ENCODE data around the gene RBM17. TPM values are rescaled to one million over a fixed set of nuclear protein-coding genes. Genes with fewer than 3 reads are reported as not detected.
"Not testable (repeated sequence)": the region's sequence is repeated elsewhere in the genome, so short reads cannot be mapped to it uniquely, and the experiment has no call there.

The RBM17 gene
- total RNA-seq, 1 experiment from 2014 or later: 19.0 TPM

- DNase-seq (ENCODE audit: low read depth, low spot score): no peak
- in situ Hi-C loops (cut with HindIII; ENCODE audit: low pct_unique_long_range_greater_than_20kb, low sequenced_read_pairs): no loop called here
Measured at GRCh38 chr10:6139470-6139869, 50.6 kb downstream of the RBM17 start.

GRCh38 chr10:6140141-6140841, 51.5 kb downstream of the RBM17 start:
- DNase-seq (ENCODE audit: low read depth, low spot score): no peak
- in situ Hi-C loops (cut with HindIII; ENCODE audit: low pct_unique_long_range_greater_than_20kb, low sequenced_read_pairs): no loop called here

DNA sequence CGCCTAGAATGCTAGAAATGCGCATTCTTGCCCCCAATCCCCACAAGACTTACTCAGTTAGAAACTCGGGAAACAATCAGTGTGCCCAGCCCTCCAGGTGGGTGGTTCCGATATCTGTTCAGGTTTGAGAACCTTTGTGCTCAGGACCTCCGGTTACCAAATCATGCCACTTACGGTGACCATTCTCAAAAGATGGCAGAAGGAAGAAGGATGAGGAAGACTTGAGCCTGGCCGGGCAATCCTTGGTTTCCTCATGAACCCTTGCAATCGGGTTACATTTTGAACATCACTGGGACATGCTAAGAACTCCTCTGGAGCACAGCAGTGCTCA, 52.1 kb downstream of the RBM17 start:
- in situ Hi-C loops (cut with HindIII; ENCODE audit: low pct_unique_long_range_greater_than_20kb, low sequenced_read_pairs): no loop called here

DNA sequence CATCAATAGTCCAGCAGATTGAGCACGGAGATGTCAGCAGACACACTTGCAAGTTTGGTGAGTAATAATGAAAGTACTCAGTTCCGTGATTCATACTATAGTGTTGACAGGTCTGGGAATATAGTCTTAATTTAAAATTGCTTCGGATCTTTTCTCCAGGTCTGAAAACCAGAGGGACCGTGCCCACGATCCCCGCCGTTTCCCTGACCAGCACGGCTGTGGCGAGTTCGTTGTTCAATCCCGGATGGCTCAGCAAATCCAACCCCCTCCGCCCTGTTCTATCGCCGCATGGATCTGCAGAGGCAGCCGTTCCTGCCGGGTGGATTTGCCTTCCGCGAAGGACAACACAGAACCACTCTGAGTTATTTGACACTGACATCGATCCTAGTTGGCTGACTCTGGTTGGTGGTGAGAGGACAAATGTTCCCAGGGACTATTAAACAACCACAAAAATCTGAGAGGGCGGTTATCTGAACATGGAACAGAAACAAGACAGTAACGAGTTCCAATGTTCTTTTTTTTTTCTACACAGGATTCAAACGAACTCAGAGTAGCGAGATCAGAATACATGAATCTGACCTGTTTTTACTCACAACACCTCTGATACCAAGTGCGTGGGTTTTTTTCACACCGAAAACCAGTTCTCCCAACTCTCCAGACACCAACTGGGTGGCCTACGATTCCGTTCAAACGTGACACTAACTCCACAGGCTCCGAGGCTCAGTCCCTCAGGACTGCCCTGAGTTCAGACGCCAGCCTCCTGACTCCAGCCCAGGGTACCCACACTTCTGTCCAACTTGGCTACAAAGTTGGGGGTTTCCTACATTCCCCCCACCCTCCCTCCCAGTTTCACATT, 52.7 kb downstream of the RBM17 start:
- DNase-seq (ENCODE audit: low read depth, low spot score): peak; percentile 21
- in situ Hi-C loops (cut with HindIII; ENCODE audit: low pct_unique_long_range_greater_than_20kb, low sequenced_read_pairs): no loop called here

More for the DNA sequence above, 52.1 kb downstream of the RBM17 start:
- no peak for DNase-seq (ENCODE audit: low read depth, low spot score)

DNA sequence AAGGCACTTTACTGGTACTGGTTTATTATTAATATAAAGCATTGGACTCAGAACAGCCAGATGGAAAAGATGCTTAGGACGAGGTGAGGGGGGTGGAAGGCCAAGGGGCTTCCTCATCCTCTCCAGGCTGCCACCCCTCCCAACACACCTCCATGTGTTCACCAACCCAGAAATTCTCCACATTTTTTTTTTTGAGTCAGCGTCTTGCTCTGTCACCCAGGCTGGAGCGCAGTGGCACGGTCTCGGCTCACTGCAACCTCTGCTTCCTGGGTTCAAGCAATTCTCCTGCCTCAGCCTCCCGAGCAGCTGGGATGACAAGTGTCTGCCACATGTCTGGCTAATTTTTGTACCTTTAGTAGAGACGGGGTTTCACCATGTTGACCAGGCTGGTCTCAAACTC, 53.4 kb downstream of the RBM17 start:
- in situ Hi-C loops (cut with HindIII; ENCODE audit: low pct_unique_long_range_greater_than_20kb, low sequenced_read_pairs); DNase-seq (ENCODE audit: low read depth, low spot score): not testable (repeated sequence)

DNA sequence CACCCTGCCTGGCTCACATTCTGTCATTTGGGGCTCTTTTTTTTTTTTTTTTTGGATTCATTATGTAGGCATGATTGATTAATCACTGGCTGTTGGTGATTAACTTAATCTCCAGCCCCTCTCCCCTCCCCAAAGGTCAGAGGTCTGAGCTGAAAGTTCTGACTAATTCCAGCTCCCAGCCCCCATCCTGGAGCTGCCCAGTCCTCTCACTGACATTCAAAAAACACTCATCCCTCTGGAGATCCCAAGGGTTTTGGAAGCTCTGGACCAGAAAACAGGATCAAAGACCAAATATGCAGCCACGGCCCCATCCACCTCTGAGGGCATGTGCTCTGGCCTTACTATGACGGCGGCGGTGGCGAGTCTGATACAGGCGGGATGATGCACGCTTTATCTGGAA, 53.8 kb downstream of the RBM17 start:
- DNase-seq (ENCODE audit: low read depth, low spot score): no peak
- in situ Hi-C loops (cut with HindIII; ENCODE audit: low pct_unique_long_range_greater_than_20kb, low sequenced_read_pairs): no loop called here

DNA sequence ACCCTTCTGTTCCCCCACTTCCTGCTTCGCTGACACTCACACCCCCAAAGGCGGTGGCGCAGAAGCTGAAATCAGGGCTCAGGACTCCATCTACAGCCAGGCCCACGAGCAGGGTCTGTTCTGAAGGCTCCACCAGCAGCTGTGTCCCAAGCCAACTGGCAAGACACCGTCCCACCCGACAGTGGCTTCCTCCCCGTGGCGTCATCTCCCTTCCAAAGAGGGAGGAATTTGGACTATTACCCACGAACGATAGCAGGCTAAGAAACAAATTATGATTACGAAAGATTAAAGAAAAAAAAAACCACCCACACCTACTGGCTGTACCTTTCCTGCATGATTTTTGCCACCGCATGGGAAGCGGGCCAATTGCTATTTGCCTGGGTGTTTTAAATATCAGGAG, 54.3 kb downstream of the RBM17 start:
- no peak for DNase-seq (ENCODE audit: low read depth, low spot score)
- in situ Hi-C loops (cut with HindIII; ENCODE audit: low pct_unique_long_range_greater_than_20kb, low sequenced_read_pairs): no loop called here

- in situ Hi-C loops (cut with HindIII; ENCODE audit: low pct_unique_long_range_greater_than_20kb, low sequenced_read_pairs): no loop called here
- DNase-seq (ENCODE audit: low read depth, low spot score): peak; percentile 66
Measured at GRCh38 chr10:6144406-6145165, 55.8 kb downstream of the RBM17 start.

- no peak for DNase-seq (ENCODE audit: low read depth, low spot score)
- in situ Hi-C loops (cut with HindIII; ENCODE audit: low pct_unique_long_range_greater_than_20kb, low sequenced_read_pairs): no loop called here
Measured at GRCh38 chr10:6145166-6145987, 56.5 kb downstream of the RBM17 start.

DNA sequence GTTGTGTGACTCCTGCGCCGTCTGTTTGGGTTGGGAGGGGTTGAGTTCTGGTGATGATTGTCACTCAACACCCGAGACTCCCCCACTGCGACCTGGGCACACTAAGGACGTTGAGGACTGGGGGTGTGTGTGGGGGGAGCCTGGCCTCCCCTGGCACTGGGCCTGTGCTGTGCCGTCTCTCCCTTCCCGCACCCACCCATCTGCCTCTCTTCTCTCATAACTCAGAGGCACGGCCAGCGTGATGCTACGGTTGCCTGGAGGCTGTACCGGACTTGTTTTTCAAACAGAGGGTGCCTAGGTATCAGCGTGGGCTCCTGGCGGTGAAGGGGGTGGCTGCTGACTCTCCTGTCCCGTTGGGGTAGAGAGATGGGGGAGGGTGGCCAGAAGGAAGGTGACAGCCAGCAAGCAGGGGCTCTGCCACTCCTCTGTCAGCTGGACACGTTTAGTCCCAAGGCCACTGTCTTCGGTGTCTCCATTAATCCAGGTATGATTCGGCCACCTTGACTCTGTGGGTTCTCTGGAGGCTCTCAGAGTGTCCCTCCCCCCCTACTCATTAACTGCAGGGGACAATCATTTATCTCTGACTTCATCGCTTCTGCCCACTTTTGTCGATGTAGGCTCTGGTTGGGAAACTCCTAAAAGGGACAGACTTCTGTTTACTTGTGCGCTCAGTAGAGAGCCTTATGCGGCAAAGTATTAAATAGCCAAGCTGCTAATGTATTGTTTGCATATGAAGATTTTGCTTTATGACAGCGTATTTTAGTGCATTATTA, 57.4 kb downstream of the RBM17 start:
- in situ Hi-C loops (cut with HindIII; ENCODE audit: low pct_unique_long_range_greater_than_20kb, low sequenced_read_pairs): no loop called here
- DNase-seq (ENCODE audit: low read depth, low spot score): no peak

DNA sequence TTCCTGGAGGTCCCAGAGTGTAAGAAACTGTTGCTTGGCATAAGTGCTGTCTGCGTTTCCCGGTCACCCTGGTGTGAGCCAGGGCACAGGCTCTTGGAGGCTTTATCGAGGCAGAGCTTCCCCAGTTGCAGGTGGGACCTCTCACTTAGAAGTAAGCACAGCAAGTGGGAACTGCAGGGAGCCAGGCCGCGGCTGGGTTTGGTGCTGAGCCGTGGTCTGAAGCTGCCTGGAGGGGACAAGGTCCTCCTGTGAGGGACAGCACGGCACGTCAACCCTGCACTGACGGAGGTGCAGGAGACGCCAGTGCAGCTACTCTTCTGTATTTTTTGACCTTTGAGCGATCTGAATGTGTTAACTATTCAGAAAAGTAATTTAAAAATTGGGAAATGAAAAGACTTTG, 58.1 kb downstream of the RBM17 start:
- in situ Hi-C loops (cut with HindIII; ENCODE audit: low pct_unique_long_range_greater_than_20kb, low sequenced_read_pairs): no loop called here
- DNase-seq (ENCODE audit: low read depth, low spot score): no peak

DNA sequence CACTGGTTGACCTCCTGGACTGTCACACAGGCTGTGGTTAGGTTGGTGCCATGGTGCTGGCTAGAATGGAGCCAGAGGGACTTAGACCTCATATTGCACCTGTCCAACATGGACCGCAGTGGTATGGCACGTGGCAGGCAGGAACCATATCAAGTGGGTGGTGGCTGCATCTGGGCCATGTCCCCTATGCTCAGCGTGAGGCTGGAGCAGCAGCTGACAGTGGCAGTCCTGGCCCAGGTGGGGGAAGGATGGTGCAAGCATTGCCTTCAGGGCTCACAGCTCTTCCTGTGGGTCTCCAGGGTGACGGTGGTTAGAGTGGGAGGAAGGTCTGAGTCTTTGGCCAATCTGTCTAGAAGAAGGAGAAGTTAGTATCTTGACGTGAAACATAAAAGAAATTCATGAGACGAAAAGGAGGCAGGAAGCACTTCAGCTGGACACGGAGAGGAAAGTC, 59.4 kb downstream of the RBM17 start:
- no peak for DNase-seq (ENCODE audit: low read depth, low spot score)
- in situ Hi-C loops (cut with HindIII; ENCODE audit: low pct_unique_long_range_greater_than_20kb, low sequenced_read_pairs): no loop called here

DNA sequence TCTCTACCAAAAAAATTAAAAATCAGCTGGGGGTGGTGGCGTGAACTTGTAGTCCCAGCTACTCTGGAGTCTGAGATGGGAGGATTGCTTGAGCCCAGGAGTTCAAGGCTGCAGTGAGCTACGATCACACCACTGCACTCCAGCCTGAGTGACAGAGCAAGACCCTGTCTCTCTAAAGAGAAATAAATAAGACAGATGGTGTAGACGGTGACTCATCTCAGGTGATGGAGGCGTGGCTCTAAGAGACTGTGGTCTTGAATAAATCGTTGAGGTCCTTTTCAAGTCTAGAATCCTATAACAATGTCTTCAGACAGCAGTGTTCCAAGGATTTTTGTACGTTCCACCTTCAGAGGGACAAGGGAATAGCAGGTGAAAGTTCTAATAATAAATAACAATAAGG, 60.1 kb downstream of the RBM17 start:
- DNase-seq (ENCODE audit: low read depth, low spot score): no peak
- in situ Hi-C loops (cut with HindIII; ENCODE audit: low pct_unique_long_range_greater_than_20kb, low sequenced_read_pairs): no loop called here

GRCh38 chr10:6151087-6151977, 62.5 kb downstream of the RBM17 start:
- DNase-seq (ENCODE audit: low read depth, low spot score): peak; percentile 70
- in situ Hi-C loops (cut with HindIII; ENCODE audit: low pct_unique_long_range_greater_than_20kb, low sequenced_read_pairs): no loop called here

DNA sequence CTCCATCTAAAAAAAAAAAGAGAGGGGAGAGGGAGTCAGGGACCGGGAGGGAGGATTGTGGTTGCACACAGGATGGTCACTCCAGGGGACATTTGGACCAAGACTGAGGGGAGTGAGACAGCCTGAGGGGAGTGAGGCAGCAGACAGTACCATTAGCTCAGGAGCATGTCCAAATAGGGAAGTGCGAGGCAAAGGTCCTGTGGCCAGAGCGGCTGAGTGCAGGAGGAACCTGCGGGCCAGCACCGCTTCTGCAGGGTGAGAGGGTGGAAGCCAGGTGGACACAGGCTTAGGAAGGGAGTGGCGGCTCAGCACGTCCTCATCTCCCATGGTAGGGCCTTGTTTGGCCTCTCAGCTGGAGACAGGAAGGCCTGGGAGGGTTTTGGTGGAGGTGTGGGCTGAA, 65.0 kb downstream of the RBM17 start:
- no peak for DNase-seq (ENCODE audit: low read depth, low spot score)
- in situ Hi-C loops (cut with HindIII; ENCODE audit: low pct_unique_long_range_greater_than_20kb, low sequenced_read_pairs): no loop called here

GRCh38 chr10:6154566-6154965, 65.7 kb downstream of the RBM17 start:
- DNase-seq (ENCODE audit: low read depth, low spot score): no peak
- in situ Hi-C loops (cut with HindIII; ENCODE audit: low pct_unique_long_range_greater_than_20kb, low sequenced_read_pairs): no loop called here
